GM18526 (cell line): ENCODE data around the gene PCDHB3.

Source experiments
- POLR2A ChIP-seq: IDR thresholded peaks from 3 replicates; pipeline ENCODE4 v1.6.1; 2011; ENCODE audit not compliant: insufficient read length; ENCODE audit errors: extremely low read depth

PCDHB3 gene

GRCh38 chr5:141100243-141100805 is at the start of gene PCDHB3:
PCDHB3 (plus strand) TSS chr5:141100473; CDS start chr5:141100650, 177 bp downstream.
- TF ChIP-seq POLR2A = no peak

GRCh38 chr5:141050622-141051520 is 49.4 kb upstream of the PCDHB3 start, which contains the start of gene PCDHB1:
PCDHB1 (plus strand) TSS chr5:141051374; CDS start chr5:141051471, 97 bp downstream.
- no peak for TF ChIP-seq POLR2A

GRCh38 chr5:141051521-141051866 is 48.8 kb upstream of the PCDHB3 start:
- no peak for TF ChIP-seq POLR2A

- TF ChIP-seq POLR2A = no peak
These were observed 22.4 kb upstream of the PCDHB3 start for GRCh38 chr5:141077826-141078225.

GRCh38 chr5:141082228-141082627 is 18.0 kb upstream of the PCDHB3 start:
- no peak for TF ChIP-seq POLR2A

GRCh38 chr5:141084487-141084989 is 15.7 kb upstream of the PCDHB3 start:
- no peak for TF ChIP-seq POLR2A

- TF ChIP-seq POLR2A = no peak
These were observed 5.6 kb upstream of the PCDHB3 start, which contains the start of gene PCDHB2 for GRCh38 chr5:141094481-141095262. PCDHB2 (plus strand) TSS chr5:141094615; CDS start chr5:141094791, 176 bp downstream.

GRCh38 chr5:141095263-141095641 is 5.0 kb upstream of the PCDHB3 start:
- TF ChIP-seq POLR2A = no peak

- no peak for TF ChIP-seq POLR2A
These were observed 786 bp downstream of the PCDHB3 start for GRCh38 chr5:141101059-141101458.

GRCh38 chr5:141105350-141105749 is 5.1 kb downstream of the PCDHB3 start:
- TF ChIP-seq POLR2A = no peak

- no peak for TF ChIP-seq POLR2A
These were observed 19.0 kb downstream of the PCDHB3 start for GRCh38 chr5:141119250-141119649.

- no peak for TF ChIP-seq POLR2A
These were observed 21.3 kb downstream of the PCDHB3 start, which contains the start of gene PCDHB4 for GRCh38 chr5:141121563-141121962. PCDHB4 (plus strand) TSS chr5:141121818; CDS start chr5:141121999, 181 bp downstream.

GRCh38 chr5:141121985-141122384 is 21.7 kb downstream of the PCDHB3 start:
- TF ChIP-seq POLR2A = no peak

GRCh38 chr5:141127305-141127704 is 27.0 kb downstream of the PCDHB3 start:
- no peak for TF ChIP-seq POLR2A

- TF ChIP-seq POLR2A = no peak
These were observed 34.9 kb downstream of the PCDHB3 start, which contains the start of gene PCDHB5 for GRCh38 chr5:141135030-141135717. PCDHB5 (plus strand) TSS chr5:141135206; CDS start chr5:141135435, 229 bp downstream.

- no peak for TF ChIP-seq POLR2A
These were observed 35.5 kb downstream of the PCDHB3 start for GRCh38 chr5:141135718-141136266.
